ENCODE measurements around the gene DBI.

Gene DBI

DNA sequence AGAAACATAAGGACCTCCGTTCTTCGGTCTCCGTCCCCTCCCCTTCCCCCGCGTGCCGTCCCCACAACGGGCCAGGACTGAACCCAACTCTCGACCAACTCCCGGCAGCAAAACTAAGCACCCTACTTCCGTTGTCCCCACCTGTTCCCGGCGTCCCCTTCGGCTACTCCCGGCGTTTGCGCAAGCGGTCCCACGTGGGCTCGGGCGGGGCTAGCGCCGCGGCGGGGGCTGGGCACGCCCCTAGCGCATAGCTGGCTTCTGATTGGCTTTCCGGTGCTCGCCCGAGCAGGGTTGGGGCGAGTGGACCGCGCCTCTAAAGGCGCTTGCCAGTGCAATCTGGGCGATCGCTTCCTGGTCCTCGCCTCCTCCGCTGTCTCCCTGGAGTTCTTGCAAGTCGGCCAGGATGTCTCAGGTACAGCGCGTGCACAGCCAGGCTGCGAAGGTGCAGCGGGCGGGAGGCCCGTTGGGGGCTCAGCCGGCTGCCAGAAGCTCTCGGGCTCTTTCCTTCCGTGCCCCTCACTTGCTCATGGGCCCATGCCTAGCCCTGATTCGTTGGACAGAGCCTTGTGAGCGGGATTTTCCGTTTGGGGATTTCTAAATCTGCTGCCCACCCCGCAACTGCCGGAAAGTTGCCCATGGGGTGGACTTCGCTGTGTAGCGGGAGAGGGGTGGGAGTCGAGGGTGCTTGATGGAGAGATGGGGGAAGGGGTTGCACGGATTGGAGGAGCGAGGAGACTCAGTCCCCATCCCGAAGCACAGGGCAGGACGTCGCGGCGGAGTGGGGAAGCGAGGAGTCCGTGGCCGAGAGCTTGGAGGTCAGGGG lies at the start of gene DBI, which contains the start of gene C2orf76:
DBI (plus strand) TSS at position 329 of the 823 bp plus-strand sequence; CDS start at position 404, 75 bp downstream.
C2orf76 (minus strand) TSS at position 186 of the 823 bp plus-strand sequence. CDS start 26,875 bp downstream, outside the sequence.
- Mint-ChIP-seq H3K27me3 (no peaks in the 10 kb centered on the region), H3K9me3 (no peaks in the 10 kb centered on the region), H3K27ac (peak within 1 kb of the TSS; percentile 98), H3K4me1 (peaks cover 42% of the 10 kb centered on the region), H3K4me3 (peak within 1 kb of the TSS; percentile 98), H3K36me3 (peaks cover 25% of the 10 kb centered on the region)
- ATAC-seq (ENCODE audit: low read depth) (peak; percentile 93), DNase-seq (ENCODE audit: low spot score in 2 of 2) (peak; percentile 85 to 87)

GRCh38 chr2:119317554-119317953 lies 49.2 kb upstream of the DBI start:
- no peak overlapping the region for H3K27ac Mint-ChIP-seq
- no peak for ATAC-seq (ENCODE audit: low read depth)
- no peaks in the 10 kb centered on the region for H3K27me3 Mint-ChIP-seq
- H3K4me1 Mint-ChIP-seq = peaks cover 2% of the 10 kb centered on the region
- no peak overlapping the region for H3K4me3 Mint-ChIP-seq
- H3K36me3 Mint-ChIP-seq = peaks cover 5% of the 10 kb centered on the region
- no peak for DNase-seq (ENCODE audit: low spot score in 2 of 2)
- H3K9me3 Mint-ChIP-seq = no peaks in the 10 kb centered on the region

- Mint-ChIP-seq H3K27me3 (no peaks in the 10 kb centered on the region), H3K4me1 (peaks cover 2% of the 10 kb centered on the region), H3K4me3 (no peak overlapping the region), H3K9me3 (no peaks in the 10 kb centered on the region), H3K36me3 (peaks cover 7% of the 10 kb centered on the region), H3K27ac (no peak overlapping the region)
- ATAC-seq (ENCODE audit: low read depth) (no peak), DNase-seq (ENCODE audit: low spot score in 2 of 2) (no peak)
Observed at GRCh38 chr2:119319593-119319992, 47.2 kb upstream of the DBI start.

DNA sequence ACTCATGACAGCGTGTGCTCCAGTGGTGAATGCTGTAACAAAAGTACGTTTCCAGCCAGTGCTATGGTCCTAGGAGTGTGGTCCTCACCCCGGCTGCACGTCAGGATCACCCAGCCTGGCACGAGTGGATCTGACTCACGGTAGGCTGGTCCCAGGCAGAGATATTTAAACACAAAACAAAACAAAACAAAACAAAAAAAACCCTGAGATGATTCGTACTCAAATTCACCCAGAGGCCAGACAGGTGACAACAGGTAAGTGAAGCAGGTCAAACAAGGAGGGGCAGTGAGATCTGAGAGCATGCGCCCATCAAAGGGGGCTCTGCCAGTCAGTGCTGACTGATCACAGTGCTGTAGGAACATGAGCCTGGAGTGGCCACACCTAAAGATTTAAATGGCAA lies 43.3 kb upstream of the DBI start:
- DNase-seq (ENCODE audit: low spot score in 2 of 2) (no peak), ATAC-seq (ENCODE audit: low read depth) (no peak)
- H3K9me3 Mint-ChIP-seq = no peaks in the 10 kb centered on the region
- H3K4me1 Mint-ChIP-seq = peaks cover 2% of the 10 kb centered on the region
- H3K4me3 Mint-ChIP-seq = no peak overlapping the region
- H3K27me3 Mint-ChIP-seq = no peaks in the 10 kb centered on the region
- H3K27ac Mint-ChIP-seq = no peak overlapping the region
- peaks cover 4% of the 10 kb centered on the region for H3K36me3 Mint-ChIP-seq

- H3K4me1 Mint-ChIP-seq = no peaks in the 10 kb centered on the region
- ATAC-seq (ENCODE audit: low read depth) (no peak), DNase-seq (ENCODE audit: low spot score in 2 of 2) (no peak)
- no peak overlapping the region for H3K27ac Mint-ChIP-seq
- H3K9me3 Mint-ChIP-seq = no peaks in the 10 kb centered on the region
- no peak overlapping the region for H3K4me3 Mint-ChIP-seq
- H3K36me3 Mint-ChIP-seq = peaks cover 2% of the 10 kb centered on the region
- H3K27me3 Mint-ChIP-seq = no peaks in the 10 kb centered on the region
Observed at GRCh38 chr2:119324685-119325270, 42.0 kb upstream of the DBI start.

DNA sequence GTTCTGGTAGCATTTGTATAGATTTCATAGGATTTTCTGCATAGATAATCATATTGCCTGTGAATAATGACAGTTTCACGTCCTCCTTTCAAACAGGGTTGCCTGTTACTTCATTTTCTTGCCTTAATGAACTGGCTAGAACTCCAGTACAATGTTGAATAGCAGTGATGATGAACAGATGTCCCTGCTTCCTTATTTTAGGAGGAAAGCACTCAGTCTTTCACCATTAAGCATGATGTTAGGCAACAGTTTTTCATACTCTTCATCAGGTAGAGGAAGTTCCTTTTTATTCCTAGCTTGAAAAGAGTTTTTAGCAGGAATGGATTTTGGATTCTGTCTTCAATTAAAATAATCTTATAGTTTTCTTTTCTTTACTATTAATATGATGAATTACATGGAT lies 39.8 kb upstream of the DBI start:
- no peaks in the 10 kb centered on the region for H3K4me1 Mint-ChIP-seq
- peaks cover 4% of the 10 kb centered on the region for H3K36me3 Mint-ChIP-seq
- H3K4me3 Mint-ChIP-seq = no peak overlapping the region
- H3K27ac Mint-ChIP-seq = no peak overlapping the region
- no peak for DNase-seq (ENCODE audit: low spot score in 2 of 2)
- no peaks in the 10 kb centered on the region for H3K9me3 Mint-ChIP-seq
- ATAC-seq (ENCODE audit: low read depth) = no peak
- H3K27me3 Mint-ChIP-seq = no peaks in the 10 kb centered on the region

GRCh38 chr2:119327431-119327830 lies 39.3 kb upstream of the DBI start:
- no peaks in the 10 kb centered on the region for H3K4me1 Mint-ChIP-seq
- H3K27me3 Mint-ChIP-seq = no peaks in the 10 kb centered on the region
- peaks cover 4% of the 10 kb centered on the region for H3K36me3 Mint-ChIP-seq
- no peak for ATAC-seq (ENCODE audit: low read depth)
- DNase-seq (ENCODE audit: low spot score in 2 of 2) = no peak
- no peaks in the 10 kb centered on the region for H3K9me3 Mint-ChIP-seq
- no peak overlapping the region for H3K27ac Mint-ChIP-seq
- no peak overlapping the region for H3K4me3 Mint-ChIP-seq

GRCh38 chr2:119332953-119333352 lies 33.8 kb upstream of the DBI start:
- Mint-ChIP-seq H3K27me3 (no peaks in the 10 kb centered on the region), H3K4me1 (no peaks in the 10 kb centered on the region), H3K9me3 (no peaks in the 10 kb centered on the region), H3K27ac (no peak overlapping the region), H3K36me3 (peaks cover 14% of the 10 kb centered on the region), H3K4me3 (no peak overlapping the region)
- ATAC-seq (ENCODE audit: low read depth) (no peak), DNase-seq (ENCODE audit: low spot score in 2 of 2) (no peak)

- no peaks in the 10 kb centered on the region for H3K27me3 Mint-ChIP-seq
- ATAC-seq (ENCODE audit: low read depth) (no peak), DNase-seq (ENCODE audit: low spot score in 2 of 2) (no peak)
Observed at GRCh38 chr2:119333360-119333759, 33.4 kb upstream of the DBI start.

GRCh38 chr2:119333833-119334232 lies 32.9 kb upstream of the DBI start:
- Mint-ChIP-seq H3K36me3 (peaks cover 14% of the 10 kb centered on the region), H3K27ac (no peak overlapping the region), H3K27me3 (no peaks in the 10 kb centered on the region), H3K4me1 (peaks cover 8% of the 10 kb centered on the region), H3K9me3 (no peaks in the 10 kb centered on the region), H3K4me3 (no peak overlapping the region)
- ATAC-seq (ENCODE audit: low read depth) (no peak), DNase-seq (ENCODE audit: low spot score in 2 of 2) (no peak)

More at GRCh38 chr2:119333360-119333759, 33.4 kb upstream of the DBI start:
- Mint-ChIP-seq H3K4me1 (peaks cover 3% of the 10 kb centered on the region), H3K9me3 (no peaks in the 10 kb centered on the region), H3K36me3 (peaks cover 14% of the 10 kb centered on the region), H3K4me3 (no peak overlapping the region), H3K27ac (no peak overlapping the region)

- ATAC-seq (ENCODE audit: low read depth) = no peak
- Mint-ChIP-seq H3K4me1 (peaks cover 15% of the 10 kb centered on the region), H3K36me3 (peaks cover 13% of the 10 kb centered on the region), H3K27me3 (no peaks in the 10 kb centered on the region), H3K4me3 (no peak overlapping the region), H3K9me3 (no peaks in the 10 kb centered on the region), H3K27ac (no peak overlapping the region)
- no peak for DNase-seq (ENCODE audit: low spot score in 2 of 2)
Observed at GRCh38 chr2:119337749-119338148, 29.0 kb upstream of the DBI start.

- ATAC-seq (ENCODE audit: low read depth) = no peak
- H3K27ac Mint-ChIP-seq = peak overlapping the region; percentile 42
Observed at GRCh38 chr2:119338272-119338671, 28.5 kb upstream of the DBI start.

GRCh38 chr2:119338826-119339561 lies 27.8 kb upstream of the DBI start:
- Mint-ChIP-seq H3K27ac (peak overlapping the region; percentile 72), H3K4me1 (peaks cover 15% of the 10 kb centered on the region), H3K9me3 (no peaks in the 10 kb centered on the region), H3K27me3 (no peaks in the 10 kb centered on the region), H3K36me3 (peaks cover 10% of the 10 kb centered on the region), H3K4me3 (peak overlapping the region; percentile 43)
- peak in 1 of 2 donors; percentile 37 for DNase-seq (ENCODE audit: low spot score in 2 of 2)
- ATAC-seq (ENCODE audit: low read depth) = peak; percentile 100

More at GRCh38 chr2:119338272-119338671, 28.5 kb upstream of the DBI start:
- Mint-ChIP-seq H3K4me3 (no peak overlapping the region), H3K36me3 (peaks cover 13% of the 10 kb centered on the region), H3K27me3 (no peaks in the 10 kb centered on the region), H3K4me1 (peaks cover 15% of the 10 kb centered on the region), H3K9me3 (no peaks in the 10 kb centered on the region)
- no peak for DNase-seq (ENCODE audit: low spot score in 2 of 2)

DNA sequence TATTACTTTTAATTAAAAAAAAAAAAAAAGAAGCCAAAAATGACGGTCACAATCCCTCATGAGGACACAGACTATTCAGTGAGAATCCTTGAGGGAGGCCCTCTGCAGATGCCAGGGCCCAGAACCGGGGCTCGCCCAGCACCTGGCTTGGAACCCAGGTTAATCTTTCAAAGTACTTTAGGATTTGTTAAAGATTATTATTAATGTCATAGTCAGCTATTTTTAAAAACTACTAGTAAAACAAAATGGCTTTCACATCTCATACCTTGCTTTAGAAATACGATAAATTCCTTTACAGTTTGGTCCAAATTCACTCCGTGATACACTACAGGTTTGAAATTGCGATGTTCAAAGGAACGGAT lies 27.2 kb upstream of the DBI start:
- peak overlapping the region; percentile 72 for H3K27ac Mint-ChIP-seq
- no peak overlapping the region for H3K4me3 Mint-ChIP-seq
- ATAC-seq (ENCODE audit: low read depth) = no peak

More for the DNA sequence above, 27.2 kb upstream of the DBI start:
- H3K27me3 Mint-ChIP-seq = no peaks in the 10 kb centered on the region
- no peaks in the 10 kb centered on the region for H3K9me3 Mint-ChIP-seq
- H3K4me1 Mint-ChIP-seq = peaks cover 15% of the 10 kb centered on the region
- no peak for DNase-seq (ENCODE audit: low spot score in 2 of 2)
- H3K36me3 Mint-ChIP-seq = peaks cover 9% of the 10 kb centered on the region

Data from memory B cell (primary cell).